ENCODE measurements around the gene PRR9.
"Not testable (repeated sequence)": the region's sequence is repeated elsewhere in the genome, so short reads cannot be mapped to it uniquely, and the experiment has no call there.

PRR9 gene

GRCh38 chr1:153213519-153213918, 3.9 kb upstream of the PRR9 start:
- no peak overlapping the region for H3K27ac Mint-ChIP-seq
- no peak overlapping the region for H3K4me3 Mint-ChIP-seq
- no peaks in the 10 kb centered on the region for H3K36me3 Mint-ChIP-seq (ENCODE audit: low read depth)
- DNase-seq: no peak
- peaks cover 22% of the 10 kb centered on the region for H3K27me3 Mint-ChIP-seq
- no peaks in the 10 kb centered on the region for H3K4me1 Mint-ChIP-seq
- no peak for ATAC-seq
- H3K9me3 Mint-ChIP-seq: no peaks in the 10 kb centered on the region

- no peaks in the 10 kb centered on the region for H3K36me3 Mint-ChIP-seq (ENCODE audit: low read depth)
- ATAC-seq (no peak), DNase-seq (no peak)
- no peaks in the 10 kb centered on the region for H3K9me3 Mint-ChIP-seq
- no peaks in the 10 kb centered on the region for H3K4me1 Mint-ChIP-seq
- H3K27me3 Mint-ChIP-seq: peaks cover 9% of the 10 kb centered on the region
- no peak overlapping the region for H3K27ac Mint-ChIP-seq
- no peak overlapping the region for H3K4me3 Mint-ChIP-seq
Measured at GRCh38 chr1:153217744-153218416, 496 bp downstream of the PRR9 start.

- Mint-ChIP-seq H3K4me1 (no peaks in the 10 kb centered on the region), H3K27ac (no peak overlapping the region), H3K4me3 (no peak overlapping the region), H3K9me3 (no peaks in the 10 kb centered on the region), H3K27me3 (peaks cover 5% of the 10 kb centered on the region), H3K36me3 (ENCODE audit: low read depth) (no peaks in the 10 kb centered on the region)
- no peak for ATAC-seq
- no peak for DNase-seq
Measured at GRCh38 chr1:153220606-153221303, 3.4 kb downstream of the PRR9 start.

- ATAC-seq (peak; percentile 65), DNase-seq (peak; percentile 62)
- H3K27me3 Mint-ChIP-seq; H3K4me3 Mint-ChIP-seq; H3K4me1 Mint-ChIP-seq; H3K9me3 Mint-ChIP-seq; H3K36me3 Mint-ChIP-seq (ENCODE audit: low read depth); H3K27ac Mint-ChIP-seq: not testable (repeated sequence)
Measured at GRCh38 chr1:153223040-153223891, 5.9 kb downstream of the PRR9 start.

- DNase-seq (no peak), ATAC-seq (no peak)
- Mint-ChIP-seq H3K27ac (no peak overlapping the region), H3K36me3 (ENCODE audit: low read depth) (no peaks in the 10 kb centered on the region), H3K4me1 (no peaks in the 10 kb centered on the region), H3K4me3 (no peak overlapping the region), H3K9me3 (no peaks in the 10 kb centered on the region), H3K27me3 (peaks cover 12% of the 10 kb centered on the region)
Measured at GRCh38 chr1:153227810-153228209, 10.4 kb downstream of the PRR9 start.

- Mint-ChIP-seq H3K27ac (no peak overlapping the region), H3K4me3 (no peak overlapping the region), H3K9me3 (no peaks in the 10 kb centered on the region), H3K36me3 (ENCODE audit: low read depth) (no peaks in the 10 kb centered on the region), H3K4me1 (no peaks in the 10 kb centered on the region), H3K27me3 (peaks cover 12% of the 10 kb centered on the region)
- ATAC-seq (no peak), DNase-seq (no peak)
Measured at GRCh38 chr1:153228491-153228890, 11.1 kb downstream of the PRR9 start.

GRCh38 chr1:153229076-153229829, 11.9 kb downstream of the PRR9 start:
- peaks cover 12% of the 10 kb centered on the region for H3K27me3 Mint-ChIP-seq
- peak; percentile 35 for DNase-seq
- not testable (repeated sequence) for H3K27ac Mint-ChIP-seq; H3K9me3 Mint-ChIP-seq; H3K4me3 Mint-ChIP-seq; H3K4me1 Mint-ChIP-seq; ATAC-seq; H3K36me3 Mint-ChIP-seq (ENCODE audit: low read depth)

GRCh38 chr1:153231363-153231762, 14.0 kb downstream of the PRR9 start:
- no peak for DNase-seq
- Mint-ChIP-seq H3K9me3 (no peaks in the 10 kb centered on the region), H3K27ac (no peak overlapping the region), H3K4me1 (no peaks in the 10 kb centered on the region), H3K36me3 (ENCODE audit: low read depth) (no peaks in the 10 kb centered on the region), H3K4me3 (no peak overlapping the region), H3K27me3 (peaks cover 12% of the 10 kb centered on the region)
- no peak for ATAC-seq

GRCh38 chr1:153231785-153232184, 14.4 kb downstream of the PRR9 start:
- Mint-ChIP-seq H3K36me3 (ENCODE audit: low read depth) (no peaks in the 10 kb centered on the region), H3K4me1 (no peaks in the 10 kb centered on the region), H3K4me3 (no peak overlapping the region), H3K27ac (no peak overlapping the region), H3K27me3 (peaks cover 12% of the 10 kb centered on the region), H3K9me3 (no peaks in the 10 kb centered on the region)
- no peak for ATAC-seq
- DNase-seq: no peak

GRCh38 chr1:153232553-153232952, 15.2 kb downstream of the PRR9 start:
- H3K27ac Mint-ChIP-seq: no peak overlapping the region
- no peaks in the 10 kb centered on the region for H3K4me1 Mint-ChIP-seq
- no peak overlapping the region for H3K4me3 Mint-ChIP-seq
- H3K27me3 Mint-ChIP-seq: peaks cover 12% of the 10 kb centered on the region
- H3K36me3 Mint-ChIP-seq (ENCODE audit: low read depth): no peaks in the 10 kb centered on the region
- no peak for ATAC-seq
- no peaks in the 10 kb centered on the region for H3K9me3 Mint-ChIP-seq
- no peak for DNase-seq

- ATAC-seq (no peak), DNase-seq (no peak)
- no peaks in the 10 kb centered on the region for H3K36me3 Mint-ChIP-seq (ENCODE audit: low read depth)
- H3K27ac Mint-ChIP-seq: no peak overlapping the region
- peaks cover 12% of the 10 kb centered on the region for H3K27me3 Mint-ChIP-seq
- no peaks in the 10 kb centered on the region for H3K9me3 Mint-ChIP-seq
- no peak overlapping the region for H3K4me3 Mint-ChIP-seq
- H3K4me1 Mint-ChIP-seq: no peaks in the 10 kb centered on the region
Measured at GRCh38 chr1:153233448-153233847, 16.1 kb downstream of the PRR9 start.

GRCh38 chr1:153238527-153238926, 21.1 kb downstream of the PRR9 start:
- Mint-ChIP-seq H3K27me3 (peaks cover 2% of the 10 kb centered on the region), H3K9me3 (no peaks in the 10 kb centered on the region), H3K4me1 (no peaks in the 10 kb centered on the region), H3K36me3 (ENCODE audit: low read depth) (no peaks in the 10 kb centered on the region), H3K4me3 (no peak overlapping the region), H3K27ac (no peak overlapping the region)
- DNase-seq (no peak), ATAC-seq (no peak)

GRCh38 chr1:153242160-153242559, 24.8 kb downstream of the PRR9 start:
- Mint-ChIP-seq H3K36me3 (ENCODE audit: low read depth) (no peaks in the 10 kb centered on the region), H3K27me3 (peaks cover 2% of the 10 kb centered on the region), H3K4me1 (no peaks in the 10 kb centered on the region), H3K27ac (no peak overlapping the region), H3K4me3 (no peak overlapping the region), H3K9me3 (no peaks in the 10 kb centered on the region)
- DNase-seq (no peak), ATAC-seq (no peak)

GRCh38 chr1:153245466-153245865, 28.1 kb downstream of the PRR9 start:
- no peaks in the 10 kb centered on the region for H3K36me3 Mint-ChIP-seq (ENCODE audit: low read depth)
- H3K27me3 Mint-ChIP-seq: peaks cover 10% of the 10 kb centered on the region
- H3K4me3 Mint-ChIP-seq: no peak overlapping the region
- H3K9me3 Mint-ChIP-seq: no peaks in the 10 kb centered on the region
- no peak overlapping the region for H3K27ac Mint-ChIP-seq
- no peak for DNase-seq
- ATAC-seq: no peak
- H3K4me1 Mint-ChIP-seq: no peaks in the 10 kb centered on the region

Data from activated naive CD8-positive, alpha-beta T cell treated with anti-CD3 and anti-CD28 coated beads, Interleukin-2, amount 50 U/mL, for 24 hours (primary cell).